ENCODE data around the gene MEF2C.

MEF2C gene

DNA sequence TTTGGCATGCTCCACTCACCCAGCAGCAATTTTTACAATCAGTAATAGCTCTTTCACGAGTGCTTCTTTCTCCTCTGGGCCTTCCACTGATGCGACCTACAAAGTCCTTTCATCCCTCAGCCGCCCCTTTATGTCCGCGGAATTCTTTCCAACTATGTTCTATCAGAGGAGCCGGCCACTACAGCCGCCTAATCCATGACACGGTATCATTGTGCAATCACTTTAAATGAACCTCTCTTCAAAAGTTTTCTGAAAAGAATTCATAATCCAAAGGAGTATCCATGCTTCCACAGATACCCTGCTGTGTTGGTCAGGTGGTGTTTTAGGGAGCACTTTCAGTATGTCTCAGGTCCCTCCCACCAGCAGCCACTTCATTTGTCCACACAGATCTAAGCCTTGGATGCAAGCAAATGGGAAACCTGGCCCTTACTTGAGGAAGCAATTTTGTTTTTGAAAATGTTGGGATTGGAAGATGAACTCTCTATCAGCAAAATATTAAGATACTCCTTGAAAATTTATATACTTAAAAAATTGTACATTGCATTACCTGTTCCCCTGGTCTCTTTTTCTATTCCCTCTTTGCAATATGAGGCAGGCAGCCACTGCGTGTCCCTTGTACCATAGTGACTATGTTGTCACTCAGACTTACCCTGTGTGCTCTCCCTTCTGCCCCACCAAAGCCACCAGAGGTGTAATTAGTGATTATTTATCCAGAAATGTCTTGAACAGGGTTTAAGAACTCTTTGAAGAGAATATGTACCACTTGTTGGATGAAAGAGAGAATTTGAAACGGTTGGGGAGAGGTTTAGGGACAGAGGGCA lies 12.9 kb upstream of the MEF2C start:
- DNase-seq (ENCODE audit: low read depth): no peak
- H3K4me3 ChIP-seq (ENCODE audit: low read depth, low read length): no peak overlapping the region
- TF ChIP-seq CTCF (IDR thresholded peaks at IDR 0.05; ENCODE audit: control insufficient read depth, extremely low read depth, insufficient read depth): no peak

GRCh38 chr5:88892669-88893068 lies 9.7 kb upstream of the MEF2C start:
- TF ChIP-seq CTCF (IDR thresholded peaks at IDR 0.05; ENCODE audit: control insufficient read depth, extremely low read depth, insufficient read depth): no peak
- no peak for DNase-seq (ENCODE audit: low read depth)
- H3K4me3 ChIP-seq (ENCODE audit: low read depth, low read length): no peak overlapping the region

DNA sequence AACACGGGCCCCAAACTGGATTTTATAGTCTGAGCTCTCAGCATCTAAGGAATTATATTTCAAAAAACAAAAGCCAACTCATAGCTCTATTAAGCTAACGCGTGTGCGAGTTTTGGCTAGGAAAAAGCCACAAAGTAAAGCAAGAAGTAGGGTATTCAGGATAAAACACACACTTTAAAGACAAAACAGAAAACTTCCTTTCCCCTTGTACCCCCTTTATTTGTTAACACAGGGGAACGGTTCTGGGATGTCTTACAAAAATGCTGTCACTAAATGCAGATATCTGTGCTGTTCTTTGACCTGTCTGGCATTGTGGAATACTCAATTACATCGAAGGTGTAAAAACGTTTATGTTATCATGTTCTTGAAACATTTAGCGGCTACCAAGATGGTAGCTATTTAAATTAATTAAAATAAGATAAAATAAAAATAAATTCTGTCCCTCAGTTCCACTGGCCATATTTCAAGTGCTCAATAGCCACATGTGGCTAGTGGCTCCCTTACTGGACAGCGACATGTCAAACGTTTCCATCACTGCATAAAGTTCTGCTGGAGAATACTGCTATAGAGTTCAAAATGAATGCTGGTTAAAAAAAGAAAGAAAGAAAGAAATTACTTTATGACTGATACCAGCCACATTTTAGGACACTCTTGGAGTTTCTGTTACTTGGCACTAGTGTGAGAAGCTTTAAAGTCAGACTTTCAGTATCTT lies 7.2 kb upstream of the MEF2C start:
- H3K4me3 ChIP-seq (ENCODE audit: low read depth, low read length): no peak overlapping the region
- no peak for DNase-seq (ENCODE audit: low read depth)
- TF ChIP-seq CTCF (IDR thresholded peaks at IDR 0.05; ENCODE audit: control insufficient read depth, extremely low read depth, insufficient read depth): no peak

DNA sequence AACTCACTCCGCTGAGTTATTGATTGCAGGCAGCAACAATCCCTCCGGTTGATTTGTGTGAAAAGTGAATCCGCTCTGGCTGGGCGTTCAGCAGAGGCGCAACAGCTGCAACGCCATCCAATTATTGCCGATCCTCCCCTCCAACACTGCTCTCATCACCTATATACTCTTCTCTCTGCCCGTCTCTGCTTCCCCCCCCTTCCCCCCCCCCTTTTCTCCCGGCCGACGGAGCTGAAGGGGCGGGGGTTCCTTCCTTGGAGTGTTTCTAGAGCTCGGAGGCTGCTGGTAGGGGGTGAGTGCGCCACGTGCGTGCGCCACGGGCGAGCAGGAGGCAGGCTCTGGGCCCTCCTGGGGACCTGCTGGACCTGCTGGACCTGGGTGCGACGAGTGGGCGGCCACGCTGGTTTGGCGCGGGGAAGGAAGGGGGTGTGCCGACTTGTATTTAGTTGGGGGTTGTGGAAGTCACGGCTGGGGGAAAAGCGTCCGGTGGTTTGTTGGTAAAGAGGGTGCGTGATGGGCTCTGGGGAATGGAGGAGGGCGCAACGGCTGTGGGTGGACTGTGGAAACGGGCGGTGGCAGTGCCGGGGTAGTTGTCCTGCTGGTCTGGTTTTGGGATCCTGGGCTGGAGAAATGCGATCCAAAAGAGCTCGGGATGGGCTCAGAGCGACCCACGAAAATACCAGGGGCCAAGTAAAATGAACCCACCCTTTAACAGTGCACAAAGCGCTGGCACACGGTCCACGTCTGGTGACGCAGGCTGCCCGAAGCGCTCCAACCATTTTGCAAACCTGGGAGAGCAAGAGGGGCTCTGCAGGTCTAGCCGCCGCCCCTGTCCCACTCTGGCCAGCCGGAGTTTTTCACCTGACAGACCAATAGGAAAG lies 6.4 kb upstream of the MEF2C start:
- no peak for DNase-seq (ENCODE audit: low read depth)

GRCh38 chr5:88888848-88889188 lies 5.8 kb upstream of the MEF2C start:
- no peak overlapping the region for H3K4me3 ChIP-seq (ENCODE audit: low read depth, low read length)

More for the DNA sequence above, 6.4 kb upstream of the MEF2C start:
- no peak overlapping the region; the same call in 1 of the 2 replicates for H3K4me3 ChIP-seq (ENCODE audit: low read depth, low read length)
- TF ChIP-seq CTCF (IDR thresholded peaks at IDR 0.05; ENCODE audit: control insufficient read depth, extremely low read depth, insufficient read depth): no peak

More at GRCh38 chr5:88888848-88889188, 5.8 kb upstream of the MEF2C start:
- DNase-seq (ENCODE audit: low read depth): no peak
- TF ChIP-seq CTCF (IDR thresholded peaks at IDR 0.05; ENCODE audit: control insufficient read depth, extremely low read depth, insufficient read depth): no peak

Measured in LNCaP clone FGC (cell line).